SK-N-SH (cell line): ENCODE measurements around the gene DYDC2.

Experiments
- EP300 ChIP-seq, 2 experiments: IDR thresholded peaks; 2 replicates each; pipeline versions ENCODE4 v1.4.0 to v1.6.1; 2012; ENCODE audit warnings: borderline replicate concordance in 1 of 2, low read depth in 1 of 2, low read length in 1 of 2
- GATA2 ChIP-seq: sonication (generic); formaldehyde crosslinking; IDR thresholded peaks from 2 replicates; pipeline ENCODE4 v1.5.0; 2020; ENCODE audit warnings: mild to moderate bottlenecking, missing genetic modification reagents
- SMC3 ChIP-seq: IDR thresholded peaks from 2 replicates; pipeline ENCODE4 v1.6.1; 2012; ENCODE audit warnings: low read depth, low read length, improper control_type of control experiment
- TAF1 ChIP-seq: IDR thresholded peaks from 2 replicates; pipeline ENCODE4 v1.6.1; 2012; ENCODE audit warnings: low read depth, mild to moderate bottlenecking, low read length, moderate library complexity, borderline replicate concordance
- TCF12 ChIP-seq: IDR thresholded peaks from 2 replicates; pipeline ENCODE4 v1.4.0; 2012
- TF ChIP-seq, protein P1 (sequence below): IDR thresholded peaks from 2 replicates; pipeline ENCODE4 v1.6.1; 2012; ENCODE audit warnings: mild to moderate bottlenecking, low read depth, low read length, moderate library complexity
- TF ChIP-seq, protein P2 (sequence below): fragments of 200-600 bp; sonication (generic); IDR thresholded peaks from 2 replicates; pipeline ENCODE4 v1.6.1; 2017; ENCODE audit warnings: antibody characterized with exemption, mild to moderate bottlenecking, moderate library complexity
- TF ChIP-seq, protein P3 (sequence below): fragments of 150-350 bp; IDR thresholded peaks from 2 replicates; pipeline ENCODE4 v1.6.1; 2017; ENCODE audit warnings: antibody characterized with exemption, low read length, low read depth, borderline replicate concordance

DNA sequence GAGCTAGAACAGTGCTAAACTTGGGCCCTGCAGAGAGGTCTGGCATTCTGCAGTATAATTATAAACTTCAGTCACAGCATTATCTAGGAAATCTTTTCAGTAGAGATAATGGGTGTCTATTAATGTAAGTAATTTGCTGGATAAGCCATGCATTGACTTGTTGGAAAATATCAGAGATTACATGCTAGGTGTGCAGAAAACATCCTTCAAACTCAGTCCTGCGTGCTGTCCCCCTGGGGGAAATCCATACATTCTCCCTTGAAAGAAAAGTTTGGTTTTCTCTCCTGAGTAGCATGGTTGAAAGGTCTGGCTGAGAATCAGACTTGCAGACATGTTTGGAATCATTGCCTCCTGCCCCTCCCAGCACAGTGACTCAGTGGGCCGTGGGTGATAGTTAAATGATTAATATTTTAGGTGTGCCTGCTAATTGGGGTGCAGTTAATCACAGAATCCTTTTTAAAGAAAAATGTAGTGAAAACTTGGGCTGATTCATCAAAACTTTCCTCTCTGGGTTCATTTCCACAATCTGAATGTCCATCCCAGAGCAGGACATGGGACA lies 37.9 kb downstream of the DYDC2 start:
- TF ChIP-seq, protein P1, sequence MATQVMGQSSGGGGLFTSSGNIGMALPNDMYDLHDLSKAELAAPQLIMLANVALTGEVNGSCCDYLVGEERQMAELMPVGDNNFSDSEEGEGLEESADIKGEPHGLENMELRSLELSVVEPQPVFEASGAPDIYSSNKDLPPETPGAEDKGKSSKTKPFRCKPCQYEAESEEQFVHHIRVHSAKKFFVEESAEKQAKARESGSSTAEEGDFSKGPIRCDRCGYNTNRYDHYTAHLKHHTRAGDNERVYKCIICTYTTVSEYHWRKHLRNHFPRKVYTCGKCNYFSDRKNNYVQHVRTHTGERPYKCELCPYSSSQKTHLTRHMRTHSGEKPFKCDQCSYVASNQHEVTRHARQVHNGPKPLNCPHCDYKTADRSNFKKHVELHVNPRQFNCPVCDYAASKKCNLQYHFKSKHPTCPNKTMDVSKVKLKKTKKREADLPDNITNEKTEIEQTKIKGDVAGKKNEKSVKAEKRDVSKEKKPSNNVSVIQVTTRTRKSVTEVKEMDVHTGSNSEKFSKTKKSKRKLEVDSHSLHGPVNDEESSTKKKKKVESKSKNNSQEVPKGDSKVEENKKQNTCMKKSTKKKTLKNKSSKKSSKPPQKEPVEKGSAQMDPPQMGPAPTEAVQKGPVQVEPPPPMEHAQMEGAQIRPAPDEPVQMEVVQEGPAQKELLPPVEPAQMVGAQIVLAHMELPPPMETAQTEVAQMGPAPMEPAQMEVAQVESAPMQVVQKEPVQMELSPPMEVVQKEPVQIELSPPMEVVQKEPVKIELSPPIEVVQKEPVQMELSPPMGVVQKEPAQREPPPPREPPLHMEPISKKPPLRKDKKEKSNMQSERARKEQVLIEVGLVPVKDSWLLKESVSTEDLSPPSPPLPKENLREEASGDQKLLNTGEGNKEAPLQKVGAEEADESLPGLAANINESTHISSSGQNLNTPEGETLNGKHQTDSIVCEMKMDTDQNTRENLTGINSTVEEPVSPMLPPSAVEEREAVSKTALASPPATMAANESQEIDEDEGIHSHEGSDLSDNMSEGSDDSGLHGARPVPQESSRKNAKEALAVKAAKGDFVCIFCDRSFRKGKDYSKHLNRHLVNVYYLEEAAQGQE = no peak
- TF ChIP-seq, protein P2, sequence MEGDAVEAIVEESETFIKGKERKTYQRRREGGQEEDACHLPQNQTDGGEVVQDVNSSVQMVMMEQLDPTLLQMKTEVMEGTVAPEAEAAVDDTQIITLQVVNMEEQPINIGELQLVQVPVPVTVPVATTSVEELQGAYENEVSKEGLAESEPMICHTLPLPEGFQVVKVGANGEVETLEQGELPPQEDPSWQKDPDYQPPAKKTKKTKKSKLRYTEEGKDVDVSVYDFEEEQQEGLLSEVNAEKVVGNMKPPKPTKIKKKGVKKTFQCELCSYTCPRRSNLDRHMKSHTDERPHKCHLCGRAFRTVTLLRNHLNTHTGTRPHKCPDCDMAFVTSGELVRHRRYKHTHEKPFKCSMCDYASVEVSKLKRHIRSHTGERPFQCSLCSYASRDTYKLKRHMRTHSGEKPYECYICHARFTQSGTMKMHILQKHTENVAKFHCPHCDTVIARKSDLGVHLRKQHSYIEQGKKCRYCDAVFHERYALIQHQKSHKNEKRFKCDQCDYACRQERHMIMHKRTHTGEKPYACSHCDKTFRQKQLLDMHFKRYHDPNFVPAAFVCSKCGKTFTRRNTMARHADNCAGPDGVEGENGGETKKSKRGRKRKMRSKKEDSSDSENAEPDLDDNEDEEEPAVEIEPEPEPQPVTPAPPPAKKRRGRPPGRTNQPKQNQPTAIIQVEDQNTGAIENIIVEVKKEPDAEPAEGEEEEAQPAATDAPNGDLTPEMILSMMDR = no peak
- TF ChIP-seq EP300 (IDR thresholded peaks at IDR 0.05; ENCODE audit: borderline replicate concordance in 1 of 2, low read depth in 1 of 2, low read length in 1 of 2) (no peak), TAF1 (no peak), TCF12 (no peak), GATA2 (peak; percentile 52), SMC3 (no peak; the same call in 1 of the 2 replicates)
- TF ChIP-seq, protein P3, sequence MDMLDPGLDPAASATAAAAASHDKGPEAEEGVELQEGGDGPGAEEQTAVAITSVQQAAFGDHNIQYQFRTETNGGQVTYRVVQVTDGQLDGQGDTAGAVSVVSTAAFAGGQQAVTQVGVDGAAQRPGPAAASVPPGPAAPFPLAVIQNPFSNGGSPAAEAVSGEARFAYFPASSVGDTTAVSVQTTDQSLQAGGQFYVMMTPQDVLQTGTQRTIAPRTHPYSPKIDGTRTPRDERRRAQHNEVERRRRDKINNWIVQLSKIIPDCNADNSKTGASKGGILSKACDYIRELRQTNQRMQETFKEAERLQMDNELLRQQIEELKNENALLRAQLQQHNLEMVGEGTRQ = no peak
